GM23338 (cell line): Measurements from ENCODE around the gene ROBO1.

ENCODE experiments used
- EZH2 ChIP-seq: fragments of 200-600 bp; sonication (generic); IDR thresholded peaks from one replicate; pipeline ENCODE4 v1.8.0; 2017; ENCODE audit warnings: antibody characterized with exemption, mild to moderate bottlenecking, low read depth; ENCODE audit not compliant: unreplicated experiment
- JUNB ChIP-seq: IDR thresholded peaks from one replicate; pipeline ENCODE4 v1.6.1; 2016; ENCODE audit warnings: antibody characterized with exemption; ENCODE audit not compliant: unreplicated experiment
- ZNF331 ChIP-seq: fragments of 250-450 bp; sonication (Bioruptor Pico); IDR thresholded peaks from 2 replicates; pipeline ENCODE4 v1.5.0; 2020; ENCODE audit warnings: low read depth, mild to moderate bottlenecking, moderate library complexity
- TF ChIP-seq, protein P1 (sequence below): IDR thresholded peaks from one replicate; pipeline ENCODE4 v1.6.1; 2018; ENCODE audit warnings: antibody characterized with exemption; ENCODE audit not compliant: unreplicated experiment
- TF ChIP-seq, protein P2 (sequence below), 2 experiments: fragments of 200-600 bp in 1 of 2; sonication (generic) in 1 of 2; conservative IDR thresholded peaks; 2 replicates each; pipeline versions ENCODE4 v1.5.1 to v1.6.1; 2016 to 2017; ENCODE audit warnings: antibody characterized with exemption in 2 of 2, low read depth in 2 of 2, mild to moderate bottlenecking in 2 of 2, moderate library complexity in 1 of 2

DNA sequence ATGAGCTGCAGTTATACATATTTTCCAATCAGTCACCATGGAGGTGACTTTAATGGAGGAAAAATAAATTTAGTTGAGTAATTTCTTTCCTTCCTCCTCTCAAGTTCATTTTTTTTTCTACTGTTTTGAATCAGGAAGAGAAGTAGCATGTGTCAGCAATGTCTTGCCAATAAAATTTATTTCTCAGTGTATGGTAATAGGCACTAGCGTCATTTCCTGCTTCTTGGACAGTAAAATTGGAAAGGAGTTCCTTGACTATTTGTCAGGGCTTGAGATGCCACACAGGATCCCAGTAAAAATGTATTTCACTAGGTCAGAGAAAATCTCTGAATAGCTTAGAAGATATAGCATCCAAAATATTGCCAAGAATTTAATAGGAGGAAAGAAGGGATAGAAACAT is 605.9 kb downstream of the ROBO1 start:
- TF ChIP-seq, protein P1, sequence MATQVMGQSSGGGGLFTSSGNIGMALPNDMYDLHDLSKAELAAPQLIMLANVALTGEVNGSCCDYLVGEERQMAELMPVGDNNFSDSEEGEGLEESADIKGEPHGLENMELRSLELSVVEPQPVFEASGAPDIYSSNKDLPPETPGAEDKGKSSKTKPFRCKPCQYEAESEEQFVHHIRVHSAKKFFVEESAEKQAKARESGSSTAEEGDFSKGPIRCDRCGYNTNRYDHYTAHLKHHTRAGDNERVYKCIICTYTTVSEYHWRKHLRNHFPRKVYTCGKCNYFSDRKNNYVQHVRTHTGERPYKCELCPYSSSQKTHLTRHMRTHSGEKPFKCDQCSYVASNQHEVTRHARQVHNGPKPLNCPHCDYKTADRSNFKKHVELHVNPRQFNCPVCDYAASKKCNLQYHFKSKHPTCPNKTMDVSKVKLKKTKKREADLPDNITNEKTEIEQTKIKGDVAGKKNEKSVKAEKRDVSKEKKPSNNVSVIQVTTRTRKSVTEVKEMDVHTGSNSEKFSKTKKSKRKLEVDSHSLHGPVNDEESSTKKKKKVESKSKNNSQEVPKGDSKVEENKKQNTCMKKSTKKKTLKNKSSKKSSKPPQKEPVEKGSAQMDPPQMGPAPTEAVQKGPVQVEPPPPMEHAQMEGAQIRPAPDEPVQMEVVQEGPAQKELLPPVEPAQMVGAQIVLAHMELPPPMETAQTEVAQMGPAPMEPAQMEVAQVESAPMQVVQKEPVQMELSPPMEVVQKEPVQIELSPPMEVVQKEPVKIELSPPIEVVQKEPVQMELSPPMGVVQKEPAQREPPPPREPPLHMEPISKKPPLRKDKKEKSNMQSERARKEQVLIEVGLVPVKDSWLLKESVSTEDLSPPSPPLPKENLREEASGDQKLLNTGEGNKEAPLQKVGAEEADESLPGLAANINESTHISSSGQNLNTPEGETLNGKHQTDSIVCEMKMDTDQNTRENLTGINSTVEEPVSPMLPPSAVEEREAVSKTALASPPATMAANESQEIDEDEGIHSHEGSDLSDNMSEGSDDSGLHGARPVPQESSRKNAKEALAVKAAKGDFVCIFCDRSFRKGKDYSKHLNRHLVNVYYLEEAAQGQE = no peak
- TF ChIP-seq, protein P2, sequence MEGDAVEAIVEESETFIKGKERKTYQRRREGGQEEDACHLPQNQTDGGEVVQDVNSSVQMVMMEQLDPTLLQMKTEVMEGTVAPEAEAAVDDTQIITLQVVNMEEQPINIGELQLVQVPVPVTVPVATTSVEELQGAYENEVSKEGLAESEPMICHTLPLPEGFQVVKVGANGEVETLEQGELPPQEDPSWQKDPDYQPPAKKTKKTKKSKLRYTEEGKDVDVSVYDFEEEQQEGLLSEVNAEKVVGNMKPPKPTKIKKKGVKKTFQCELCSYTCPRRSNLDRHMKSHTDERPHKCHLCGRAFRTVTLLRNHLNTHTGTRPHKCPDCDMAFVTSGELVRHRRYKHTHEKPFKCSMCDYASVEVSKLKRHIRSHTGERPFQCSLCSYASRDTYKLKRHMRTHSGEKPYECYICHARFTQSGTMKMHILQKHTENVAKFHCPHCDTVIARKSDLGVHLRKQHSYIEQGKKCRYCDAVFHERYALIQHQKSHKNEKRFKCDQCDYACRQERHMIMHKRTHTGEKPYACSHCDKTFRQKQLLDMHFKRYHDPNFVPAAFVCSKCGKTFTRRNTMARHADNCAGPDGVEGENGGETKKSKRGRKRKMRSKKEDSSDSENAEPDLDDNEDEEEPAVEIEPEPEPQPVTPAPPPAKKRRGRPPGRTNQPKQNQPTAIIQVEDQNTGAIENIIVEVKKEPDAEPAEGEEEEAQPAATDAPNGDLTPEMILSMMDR (conservative IDR thresholded peaks at IDR 0.05; ENCODE audit: low read depth in 2 of 2) = no peak
- TF ChIP-seq ZNF331 (CRISPR knock-in tag) (no peak), EZH2 (no peak), JUNB (no peak)
